Measurements from ENCODE around the gene RSPO3.

The RSPO3 gene

DNA sequence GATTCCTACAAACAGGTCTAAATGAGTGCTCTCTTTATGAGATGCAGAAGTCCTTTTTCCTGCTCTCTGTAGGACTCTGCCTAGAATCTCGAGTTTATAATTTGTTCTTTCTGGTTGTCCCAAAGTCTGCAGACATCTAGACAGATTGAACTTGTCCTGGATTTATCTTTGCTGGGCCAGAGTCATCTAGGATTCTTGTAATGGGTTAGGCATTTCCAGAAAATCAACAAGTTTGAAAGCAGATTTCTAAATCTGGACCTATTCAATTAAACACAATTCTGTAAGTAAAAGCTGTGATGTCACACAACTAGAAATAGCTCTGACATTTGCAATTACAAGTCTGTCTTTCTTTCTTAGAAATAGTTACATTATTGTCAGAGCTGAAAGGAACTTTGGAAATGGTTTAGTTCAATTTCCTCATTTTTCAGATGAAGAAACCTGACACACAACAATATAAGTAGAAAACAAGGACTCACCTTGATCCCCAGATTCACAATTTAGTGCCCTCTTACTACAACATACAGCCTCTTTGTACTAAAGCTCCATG, 4.2 kb upstream of the RSPO3 start:
- no peak for FAIRE-seq

DNA sequence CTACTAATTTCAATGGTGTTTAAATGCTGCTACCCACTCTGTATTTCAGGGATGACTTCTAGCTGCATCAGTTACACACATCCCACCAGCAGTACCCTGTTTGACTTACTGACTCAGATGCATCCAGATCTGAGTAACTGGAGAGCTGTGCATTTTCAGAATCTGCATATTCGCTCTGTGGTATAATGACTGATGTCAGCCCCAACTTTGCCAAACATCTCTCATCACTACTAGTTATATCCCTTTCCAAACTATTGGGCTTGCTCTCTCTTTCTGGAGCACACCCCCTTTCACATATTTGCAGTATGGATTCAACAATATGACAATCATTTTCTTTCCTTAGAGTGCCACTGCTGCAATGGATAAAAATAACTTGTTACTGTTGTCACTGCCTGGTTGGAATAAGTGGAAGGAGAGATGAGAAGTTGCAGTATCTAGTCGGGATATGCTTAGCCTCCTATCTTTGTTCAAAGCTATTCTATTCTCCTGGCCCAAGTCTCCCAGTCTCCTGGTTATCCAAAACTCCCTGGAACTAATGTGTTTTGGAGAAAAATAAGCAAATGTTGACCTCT, 3.3 kb upstream of the RSPO3 start:
- FAIRE-seq = no peak

DNA sequence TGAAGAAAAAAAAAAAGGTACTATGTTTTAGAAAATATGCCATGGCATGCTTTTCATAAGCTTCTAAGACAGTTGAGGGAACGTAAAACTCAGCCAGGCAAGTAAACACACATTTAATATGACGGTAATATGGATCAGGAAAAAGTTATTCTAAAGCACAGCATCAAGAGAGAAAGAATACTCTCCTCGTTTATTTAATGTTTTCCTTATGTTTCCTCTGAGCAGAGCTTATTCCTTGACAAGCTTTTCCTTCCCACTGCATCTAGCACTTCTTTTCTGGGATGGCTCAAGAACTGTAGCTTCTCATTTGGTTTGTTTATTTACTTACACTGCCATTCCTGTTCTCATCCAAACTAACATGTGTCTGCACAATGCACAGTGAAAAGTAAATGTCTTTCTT, 2.7 kb upstream of the RSPO3 start:
- no peak for FAIRE-seq

DNA sequence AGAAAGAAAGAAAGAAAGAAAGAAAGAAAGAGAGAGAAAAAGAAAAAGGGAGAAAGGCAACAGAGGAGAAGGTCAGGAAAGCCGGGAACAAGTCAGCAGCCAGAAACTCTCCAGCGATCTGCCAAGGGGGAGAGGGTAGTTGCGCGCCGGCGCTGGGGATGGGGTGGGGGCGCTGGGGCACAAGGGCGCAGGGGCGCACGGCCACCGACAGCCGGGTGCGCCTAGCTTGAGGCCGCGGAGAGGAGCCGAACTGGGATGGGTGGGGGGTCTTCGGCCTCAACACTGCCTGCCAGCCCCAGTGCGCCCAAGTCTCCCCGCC, 533 bp upstream of the RSPO3 start:
- FAIRE-seq = no peak

DNA sequence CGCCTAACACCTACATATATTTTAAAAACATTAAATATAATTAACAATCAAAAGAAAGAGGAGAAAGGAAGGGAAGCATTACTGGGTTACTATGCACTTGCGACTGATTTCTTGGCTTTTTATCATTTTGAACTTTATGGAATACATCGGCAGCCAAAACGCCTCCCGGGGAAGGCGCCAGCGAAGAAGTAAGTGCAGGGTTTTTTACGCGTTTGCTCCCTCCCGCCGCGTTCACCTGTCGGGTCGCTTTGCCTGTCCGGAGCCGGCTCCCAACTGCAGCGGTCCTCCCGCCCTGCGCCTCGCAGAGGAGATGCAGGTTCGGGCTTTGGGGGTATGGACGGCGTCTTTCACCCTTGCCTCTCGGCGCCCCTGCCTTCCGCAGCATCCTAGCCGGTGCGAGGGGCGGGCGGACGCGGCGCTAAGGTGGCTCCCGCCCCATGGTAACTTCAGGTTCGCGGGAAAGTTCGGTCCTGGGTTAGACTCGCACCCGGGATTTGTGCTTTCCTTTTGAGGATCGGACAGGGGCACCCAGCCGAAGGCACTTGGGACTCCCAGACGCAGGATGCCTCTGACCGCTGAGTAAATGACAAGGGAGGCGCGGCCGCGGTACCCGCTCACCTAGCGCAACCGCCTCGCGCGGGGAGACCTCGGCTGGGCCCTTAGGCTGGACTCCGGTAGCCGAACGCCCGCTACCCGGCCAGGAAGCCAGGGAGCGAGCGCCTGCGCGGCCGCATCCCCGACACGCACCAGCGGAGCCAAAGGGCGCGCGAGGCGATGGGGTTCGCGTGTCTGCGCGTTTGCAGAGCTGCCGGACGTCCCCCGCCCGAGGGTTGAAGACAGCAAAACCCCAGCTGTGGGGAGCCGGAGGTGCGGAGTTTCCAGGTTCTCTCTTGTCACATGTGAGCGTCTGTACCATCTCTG, 891 bp downstream of the RSPO3 start:
- no peak for FAIRE-seq

DNA sequence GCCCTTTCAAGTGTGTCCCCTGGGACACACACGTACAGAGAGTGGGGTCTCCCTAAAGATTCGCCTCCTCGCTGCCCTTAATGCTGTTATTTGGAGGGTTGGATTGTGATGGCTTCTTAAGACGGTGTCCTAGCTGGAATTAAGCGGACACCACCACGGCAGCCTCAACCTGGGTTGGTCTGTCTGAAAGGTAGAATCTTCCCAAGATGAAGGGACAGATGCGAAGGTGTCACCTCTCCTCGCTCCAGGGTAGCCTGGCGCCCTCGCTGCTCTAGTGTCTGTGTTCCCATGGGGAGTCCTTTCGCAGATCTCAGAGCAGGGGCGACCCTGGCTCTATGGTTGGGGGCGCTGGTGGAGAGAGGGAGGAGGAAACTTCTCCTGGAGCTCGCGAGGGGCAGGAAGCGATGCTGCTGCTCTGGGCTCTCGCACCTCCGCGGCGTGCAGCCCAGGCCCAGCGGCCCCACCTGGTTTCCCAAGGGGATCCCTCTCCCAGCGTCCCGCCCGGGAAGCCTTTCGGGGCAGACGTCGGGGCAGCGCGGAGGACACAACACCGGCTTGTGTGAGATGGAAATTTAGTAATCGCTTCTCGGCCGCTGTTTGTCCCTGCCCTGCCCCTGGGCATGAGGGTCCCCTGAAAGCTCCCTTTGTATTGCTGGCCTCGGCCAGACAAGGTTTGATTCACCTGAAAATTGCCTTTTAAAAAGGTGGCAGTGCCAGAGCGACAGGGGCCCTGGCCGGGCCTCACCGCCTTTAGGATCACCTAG, 1.7 kb downstream of the RSPO3 start:
- FAIRE-seq = no peak

DNA sequence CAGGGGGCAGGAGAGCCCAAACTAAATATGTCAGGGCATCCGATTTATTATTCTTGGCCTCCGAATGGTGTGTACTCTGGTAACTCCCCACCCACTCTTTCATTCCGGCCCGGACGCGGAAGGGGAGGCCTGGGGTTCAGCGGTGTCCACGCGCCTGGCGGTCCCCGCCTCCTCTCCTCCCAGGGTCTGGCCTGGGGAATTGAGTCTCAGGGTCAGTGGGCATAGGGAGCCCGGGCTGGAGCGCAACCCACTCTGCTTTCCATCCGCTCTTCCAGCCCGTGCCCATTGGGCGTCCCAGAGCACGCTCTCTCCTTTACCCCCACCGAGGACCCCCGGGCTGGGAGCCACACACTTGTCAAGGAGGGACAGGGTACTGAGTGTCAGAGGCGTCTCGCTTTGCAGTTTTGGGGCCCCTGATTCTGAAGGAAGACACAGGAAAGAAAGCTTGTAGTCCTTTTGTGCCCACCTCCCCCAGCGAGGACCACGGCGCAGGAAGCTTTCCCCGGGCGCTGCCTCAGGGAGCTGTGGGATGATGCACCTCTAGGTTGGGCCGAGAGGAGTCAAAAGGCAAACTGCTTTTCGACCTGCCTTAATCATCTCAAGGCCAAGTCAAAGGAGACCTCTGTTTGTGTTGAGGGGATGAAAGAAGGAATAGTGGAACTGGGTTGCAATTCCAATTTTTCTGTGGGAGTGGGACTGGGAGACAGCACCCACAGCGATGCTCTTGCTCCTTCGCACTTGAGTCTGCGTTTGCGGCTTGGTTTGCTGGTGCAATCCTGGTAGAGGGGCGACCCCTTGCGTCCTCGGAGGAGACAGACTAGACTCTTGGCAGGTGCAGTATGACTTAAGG, 2.5 kb downstream of the RSPO3 start:
- no peak for FAIRE-seq

DNA sequence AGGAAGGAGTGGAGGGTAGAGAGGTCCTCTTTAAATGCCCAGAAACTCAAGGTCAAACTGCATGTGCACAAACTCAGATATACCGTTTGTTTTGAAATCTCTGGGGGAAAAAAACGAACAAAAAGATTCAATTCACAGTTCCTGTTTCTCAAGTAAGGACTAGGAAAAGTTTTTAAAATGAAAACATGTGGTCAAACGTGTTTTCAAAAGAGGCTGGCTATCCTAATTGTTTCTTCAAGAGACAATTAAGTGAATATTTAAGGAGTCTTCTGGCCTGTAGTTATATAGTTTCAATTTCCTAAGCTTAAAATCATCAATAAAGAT, 3.1 kb downstream of the RSPO3 start:
- no peak for FAIRE-seq

DNA sequence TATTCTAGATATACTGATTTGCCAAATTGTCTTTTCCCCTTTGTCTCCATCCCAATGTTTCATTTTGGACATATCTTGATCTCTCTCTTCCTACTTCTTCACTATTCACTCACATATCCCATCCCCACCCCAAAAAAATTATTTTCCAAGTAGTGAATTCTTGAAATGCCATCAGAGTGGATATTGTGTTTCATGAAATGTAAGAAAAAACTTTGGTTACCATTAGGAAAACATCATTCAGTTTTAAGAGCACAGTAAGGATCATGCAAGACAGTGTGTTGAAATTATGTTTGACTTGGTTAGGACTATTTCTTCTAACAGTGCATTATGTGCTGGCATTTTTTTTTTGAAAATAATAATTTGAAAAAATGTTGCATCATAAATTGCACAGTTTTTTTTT, 5.7 kb downstream of the RSPO3 start:
- FAIRE-seq = no peak

DNA sequence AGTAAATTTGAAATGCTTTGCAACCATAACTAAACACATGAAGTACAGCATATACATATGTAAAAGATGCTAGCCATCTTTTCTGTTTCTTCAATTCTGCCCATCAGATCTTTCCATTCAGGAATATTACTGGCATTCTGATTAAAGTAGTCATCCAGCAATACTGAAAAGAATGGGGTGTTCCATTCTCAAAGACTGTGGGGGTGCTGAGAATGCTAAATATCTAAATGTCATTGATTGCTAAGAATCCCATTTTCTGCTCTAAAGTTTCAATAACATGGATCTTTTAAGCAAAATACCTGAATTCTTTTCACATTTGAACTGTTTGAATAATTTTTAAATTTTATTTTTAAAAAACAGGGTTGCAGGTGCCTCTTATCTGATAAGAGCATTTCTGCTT, 6.2 kb downstream of the RSPO3 start:
- no peak for FAIRE-seq

DNA sequence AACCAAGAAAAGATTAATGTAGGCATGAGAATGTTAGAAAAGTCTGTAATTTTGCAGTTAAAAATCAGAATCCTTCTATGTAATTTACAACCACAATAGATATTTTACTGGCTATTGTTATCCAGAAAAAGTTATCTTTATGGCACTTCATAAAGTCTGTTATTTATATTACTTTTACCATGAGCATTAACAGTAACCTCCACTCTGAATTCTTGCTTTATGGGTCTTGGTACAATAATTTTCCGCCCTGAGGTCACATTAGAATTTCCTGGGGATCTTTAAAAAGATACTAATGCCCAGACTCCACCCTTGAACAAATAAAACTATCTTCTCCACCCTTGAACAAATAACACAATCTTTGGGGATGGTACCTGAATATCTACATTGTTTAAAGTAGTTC, 9.6 kb downstream of the RSPO3 start:
- FAIRE-seq = no peak

DNA sequence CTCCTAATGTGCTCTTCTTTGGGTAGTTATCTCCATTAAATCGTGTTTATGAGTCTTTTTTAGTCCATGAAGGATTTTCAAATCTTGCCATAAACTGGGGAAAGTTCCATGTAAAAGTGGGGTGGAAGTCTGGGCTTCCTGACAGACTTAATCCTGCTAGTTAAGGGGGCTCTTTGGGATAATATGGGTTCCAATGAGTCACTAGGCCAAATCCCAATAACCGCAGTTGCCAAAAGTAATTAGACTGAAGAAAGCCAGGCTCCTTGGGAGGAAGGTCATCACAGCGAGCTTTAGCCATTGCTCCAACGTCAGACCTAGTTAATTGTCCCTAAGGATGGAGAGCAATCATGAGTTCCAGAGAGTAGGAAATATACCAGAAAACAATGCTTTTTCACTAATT, 10.8 kb downstream of the RSPO3 start:
- FAIRE-seq = no peak

DNA sequence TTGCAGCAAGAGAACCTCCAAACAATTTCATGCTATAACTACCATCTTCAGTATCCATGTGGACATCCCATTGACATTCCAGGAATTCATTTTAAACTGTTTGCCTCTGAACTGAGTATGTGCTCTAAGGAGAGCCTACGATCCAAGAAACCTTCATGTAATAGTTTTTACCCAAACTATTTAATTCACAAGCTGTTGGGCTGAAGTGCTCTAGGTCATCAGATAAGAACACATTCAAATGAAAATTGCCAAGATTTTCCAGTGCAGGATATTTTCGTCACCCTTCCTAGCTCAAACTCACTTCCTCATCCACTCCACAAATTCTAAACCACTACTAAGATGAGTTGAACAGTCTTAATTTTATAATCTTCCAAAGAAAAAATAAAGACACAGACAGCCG, 12.8 kb downstream of the RSPO3 start:
- no peak for FAIRE-seq

DNA sequence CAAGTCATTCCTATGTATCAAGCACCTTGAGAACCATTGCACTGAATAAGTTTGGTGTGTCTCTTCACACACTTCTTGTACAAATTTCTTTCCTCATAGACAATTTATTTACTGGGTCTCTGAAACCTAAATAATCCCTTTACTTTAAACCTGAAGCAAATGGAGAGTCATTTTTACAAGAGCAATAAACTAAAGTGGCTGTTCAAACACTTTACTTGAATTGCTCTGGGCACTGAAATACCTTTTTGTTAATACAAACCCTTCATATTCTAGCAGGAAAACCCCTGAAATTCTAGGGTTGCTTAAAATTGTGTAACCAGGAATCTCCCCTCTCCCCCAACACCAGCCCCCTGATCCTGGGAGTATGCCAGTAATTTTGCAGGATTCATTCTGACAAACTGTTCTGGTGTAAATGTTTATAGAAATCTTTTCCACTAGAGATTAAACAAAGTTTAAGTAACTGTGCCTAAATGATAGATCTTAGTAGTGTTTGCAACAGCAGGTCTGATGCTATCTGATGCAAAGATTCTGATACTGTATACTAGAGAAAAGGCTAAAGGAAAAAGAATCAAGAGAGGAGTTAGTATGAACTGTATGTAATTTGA, 13.4 kb downstream of the RSPO3 start:
- no peak for FAIRE-seq

DNA sequence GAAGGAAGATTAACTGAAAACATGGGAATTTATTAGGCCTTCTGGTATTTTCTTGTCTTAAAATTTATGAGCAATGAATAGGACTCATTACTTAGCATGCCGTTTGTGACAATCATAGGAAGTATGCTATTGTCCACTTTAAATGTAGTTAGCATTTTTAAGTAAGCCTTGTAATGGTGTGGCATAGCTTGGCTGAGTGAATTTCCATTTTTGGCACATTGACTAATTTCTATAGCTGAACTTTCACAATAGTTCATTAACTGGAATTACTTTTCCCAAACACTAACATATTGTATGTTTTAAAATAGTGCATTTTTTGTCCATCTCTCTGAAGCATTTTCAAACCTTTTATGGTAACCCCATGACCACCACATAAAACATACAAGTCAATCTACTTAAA, 15.7 kb downstream of the RSPO3 start:
- no peak for FAIRE-seq

DNA sequence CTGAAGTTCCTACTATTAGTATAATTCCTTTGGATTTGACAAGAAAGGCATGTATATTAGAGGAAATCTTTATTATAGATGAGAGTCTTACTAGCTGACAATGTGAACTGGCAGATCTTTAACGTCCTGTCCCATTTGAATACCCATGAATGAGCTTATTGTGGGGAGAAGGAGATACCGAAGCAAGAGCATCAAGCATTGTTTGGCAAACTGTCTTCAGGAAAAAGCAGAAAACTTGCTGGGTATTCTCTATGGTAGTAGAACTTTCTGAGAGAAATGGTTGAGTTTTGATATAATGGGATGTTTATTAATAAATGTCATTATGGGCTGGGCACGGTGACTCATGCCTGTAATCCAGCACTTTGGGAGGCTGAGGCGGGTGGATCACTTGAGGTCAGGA, 18.3 kb downstream of the RSPO3 start:
- no peak for FAIRE-seq

DNA sequence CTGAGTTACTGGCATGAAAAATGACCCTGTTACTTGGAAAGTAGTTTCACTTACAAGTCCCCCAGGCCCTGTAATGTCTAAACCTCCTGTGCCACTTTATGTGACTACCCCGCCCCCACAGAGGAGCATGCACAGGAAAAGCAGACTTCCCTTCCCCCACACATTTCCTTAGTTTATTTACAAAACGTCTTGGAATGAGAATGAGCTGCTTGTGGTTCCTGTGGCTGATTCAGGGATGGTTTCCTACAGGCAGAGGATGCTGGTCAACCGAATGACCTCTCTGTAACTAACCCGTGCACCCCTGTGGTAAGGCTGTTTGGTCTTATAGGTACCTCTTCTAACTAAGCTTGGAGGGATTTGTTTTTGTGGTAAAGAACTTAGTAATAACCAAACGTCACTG, 28.5 kb downstream of the RSPO3 start:
- no peak for FAIRE-seq

DNA sequence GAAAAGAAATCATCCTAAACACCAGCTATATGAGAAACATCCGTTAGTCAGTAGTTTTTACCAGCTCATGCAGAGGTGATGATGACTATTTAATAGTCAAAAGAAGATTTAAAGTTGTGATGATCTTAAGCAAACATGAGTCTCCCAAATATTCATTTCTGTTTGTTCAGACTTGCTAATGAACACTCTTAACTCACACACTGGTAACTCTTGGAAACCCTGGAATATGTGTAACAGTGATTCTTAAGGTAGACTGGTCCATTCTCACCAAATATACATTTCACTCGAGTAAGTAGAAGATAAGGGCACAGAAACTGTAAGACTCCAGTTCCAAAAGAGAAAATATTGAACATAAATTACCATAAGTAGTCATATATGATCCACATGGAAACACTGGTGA, 29.1 kb downstream of the RSPO3 start:
- no peak for FAIRE-seq

DNA sequence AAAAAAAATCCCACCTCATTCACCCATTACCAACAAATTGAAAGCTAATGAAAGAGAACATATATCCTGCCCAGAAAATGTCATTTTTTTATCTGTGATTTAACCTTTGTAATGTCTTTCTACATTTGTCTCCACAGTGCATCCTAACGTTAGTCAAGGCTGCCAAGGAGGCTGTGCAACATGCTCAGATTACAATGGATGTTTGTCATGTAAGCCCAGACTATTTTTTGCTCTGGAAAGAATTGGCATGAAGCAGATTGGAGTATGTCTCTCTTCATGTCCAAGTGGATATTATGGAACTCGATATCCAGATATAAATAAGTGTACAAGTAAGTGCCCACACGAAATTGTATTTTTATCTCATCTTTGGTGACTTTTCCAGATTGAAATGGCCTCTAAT, 30.0 kb downstream of the RSPO3 start:
- no peak for FAIRE-seq

DNA sequence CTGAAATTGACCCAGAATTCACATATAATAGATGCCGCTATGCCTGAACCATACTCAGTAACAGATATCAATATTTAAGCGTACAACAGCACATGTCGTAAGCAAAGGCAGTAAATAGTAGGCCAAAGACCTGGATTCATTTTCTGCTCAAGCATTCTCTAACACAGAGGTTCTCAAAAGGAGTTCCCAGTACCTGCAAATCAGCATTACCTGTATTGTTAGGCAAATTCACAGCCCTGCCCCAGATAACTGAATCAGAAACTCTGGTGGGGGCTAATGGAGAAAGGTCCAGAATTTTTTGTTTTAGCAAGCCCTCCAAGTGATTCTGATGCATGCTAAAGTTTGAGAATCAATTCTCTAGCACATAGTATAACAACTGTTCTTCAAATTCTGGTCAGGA, 36.0 kb downstream of the RSPO3 start:
- no peak for FAIRE-seq

DNA sequence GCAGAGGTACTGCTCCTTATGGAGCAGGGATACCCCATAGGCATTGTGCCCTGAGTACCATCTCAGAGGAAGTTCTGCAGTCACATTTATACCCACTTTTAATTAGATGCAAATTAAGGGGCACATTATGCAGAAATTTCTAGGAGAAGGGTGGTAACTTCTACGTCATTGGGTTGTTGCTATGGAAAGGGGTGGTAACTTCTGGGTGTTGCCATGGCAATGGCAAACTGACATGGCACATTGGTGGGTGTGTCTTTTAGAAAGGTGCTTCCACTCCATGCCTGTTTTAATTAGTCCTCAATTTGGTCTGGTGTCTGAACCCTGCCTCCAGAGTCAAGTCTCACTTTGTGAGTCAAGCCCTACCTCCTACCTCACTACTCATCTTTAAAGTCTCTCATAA, 42.0 kb downstream of the RSPO3 start:
- FAIRE-seq = no peak

DNA sequence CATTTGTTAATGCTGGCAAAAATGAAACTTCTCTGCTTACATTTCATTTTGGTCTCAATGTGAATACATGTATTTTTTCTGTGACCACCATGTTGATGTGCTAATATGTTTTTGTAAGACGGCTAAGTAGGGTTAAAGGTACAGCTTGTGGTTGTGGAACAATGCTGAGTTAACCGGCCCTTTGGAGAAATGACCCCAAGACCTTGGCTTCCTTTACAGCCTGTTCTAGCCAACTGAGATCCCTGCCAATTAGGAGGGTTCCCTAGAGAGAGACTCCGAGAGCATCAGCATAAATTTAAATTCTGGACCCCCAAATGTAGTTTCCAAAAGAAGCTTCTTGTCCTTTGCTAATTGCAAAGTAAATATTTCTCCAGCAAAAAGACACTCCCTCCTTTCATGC, 44.4 kb downstream of the RSPO3 start:
- FAIRE-seq = no peak

DNA sequence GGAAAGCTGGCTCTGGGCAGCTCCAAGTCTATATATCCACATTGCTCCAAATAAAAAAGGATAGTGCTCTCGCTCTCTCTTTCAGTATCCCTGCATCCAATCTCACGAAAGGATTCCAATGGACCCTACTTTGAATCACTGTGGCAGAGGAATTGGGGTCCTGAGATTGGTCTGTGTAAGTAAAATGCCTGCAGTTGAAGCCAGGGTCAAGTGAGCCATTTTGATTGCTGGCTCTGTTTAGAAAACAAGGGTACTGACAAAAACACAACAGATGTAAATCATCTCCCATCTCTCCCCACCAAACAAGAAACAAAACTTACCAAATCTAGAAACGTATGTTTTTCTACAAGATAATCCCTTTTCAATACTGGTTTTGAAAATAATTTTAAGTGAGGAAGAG, 45.6 kb downstream of the RSPO3 start:
- FAIRE-seq = no peak

Measured in G401.6 (cell line).